ENCODE measurements around the gene OR2L13.

Gene OR2L13

GRCh38 chr1:248144513-248145198 is 49.7 kb downstream of the OR2L13 start, which contains the start of gene OR2M5:
Gene OR2M5, plus strand, starts transcription at chr1:248145148. Its CDS starts 0 bp downstream, at chr1:248145148.
- H3K4me2 ChIP-seq (ENCODE audit: low read length), result no peak within 1 kb of the TSS
- H4K20me1 ChIP-seq (ENCODE audit: control insufficient read depth, insufficient read depth, low read depth, low read length), result no peaks in the 10 kb centered on the region
- H3K36me3 ChIP-seq (ENCODE audit: control insufficient read depth, low read length), result no peaks in the 10 kb centered on the region
- no peaks in the 10 kb centered on the region for H3F3A ChIP-seq (ENCODE audit: control insufficient read depth, insufficient read depth)
- H3K9me3 ChIP-seq (ENCODE audit: control insufficient read depth, insufficient read depth, low read length), result no peaks in the 10 kb centered on the region
- no peaks in the 10 kb centered on the region for H3K27me3 ChIP-seq (ENCODE audit: control insufficient read depth, low read length)
- no peak within 1 kb of the TSS for H3K27ac ChIP-seq (ENCODE audit: low read depth, low read length)
- H3K4me3 ChIP-seq (ENCODE audit: low read length), result no peak within 1 kb of the TSS
- H3K9me2 ChIP-seq (replicated peaks; ENCODE audit: control insufficient read depth, low read length), result no peaks in the 10 kb centered on the region
- TF ChIP-seq, protein P1, sequence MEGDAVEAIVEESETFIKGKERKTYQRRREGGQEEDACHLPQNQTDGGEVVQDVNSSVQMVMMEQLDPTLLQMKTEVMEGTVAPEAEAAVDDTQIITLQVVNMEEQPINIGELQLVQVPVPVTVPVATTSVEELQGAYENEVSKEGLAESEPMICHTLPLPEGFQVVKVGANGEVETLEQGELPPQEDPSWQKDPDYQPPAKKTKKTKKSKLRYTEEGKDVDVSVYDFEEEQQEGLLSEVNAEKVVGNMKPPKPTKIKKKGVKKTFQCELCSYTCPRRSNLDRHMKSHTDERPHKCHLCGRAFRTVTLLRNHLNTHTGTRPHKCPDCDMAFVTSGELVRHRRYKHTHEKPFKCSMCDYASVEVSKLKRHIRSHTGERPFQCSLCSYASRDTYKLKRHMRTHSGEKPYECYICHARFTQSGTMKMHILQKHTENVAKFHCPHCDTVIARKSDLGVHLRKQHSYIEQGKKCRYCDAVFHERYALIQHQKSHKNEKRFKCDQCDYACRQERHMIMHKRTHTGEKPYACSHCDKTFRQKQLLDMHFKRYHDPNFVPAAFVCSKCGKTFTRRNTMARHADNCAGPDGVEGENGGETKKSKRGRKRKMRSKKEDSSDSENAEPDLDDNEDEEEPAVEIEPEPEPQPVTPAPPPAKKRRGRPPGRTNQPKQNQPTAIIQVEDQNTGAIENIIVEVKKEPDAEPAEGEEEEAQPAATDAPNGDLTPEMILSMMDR (IDR thresholded peaks at IDR 0.05; ENCODE audit: low read depth, low read length, poor library complexity, severe bottlenecking), result no peak
- no peak for TF ChIP-seq EZH2phosphoT487 (IDR thresholded peaks at IDR 0.05; ENCODE audit: borderline replicate concordance, low read length)
- H3K4me1 ChIP-seq (ENCODE audit: control insufficient read depth, low read length), result no peaks in the 10 kb centered on the region
- no peaks in the 10 kb centered on the region for H3K79me2 ChIP-seq (ENCODE audit: control insufficient read depth, low read length)
